ENCODE results near the gene SQSTM1. TPM values are rescaled to one million over a fixed set of nuclear protein-coding genes. Genes with fewer than 3 reads are reported as not detected.

Gene SQSTM1
- total and polyA plus RNA-seq, 11 donors: 177 to 747 (median 396) TPM

GRCh38 chr5:179818746-179819295 lies 1.9 kb upstream of the SQSTM1 start:
- peaks cover 24 to 61% (median 53%) of the 10 kb centered on the region in 12 donors for H3K4me1 ChIP-seq
- H3K9me3 ChIP-seq: no peaks in the 10 kb centered on the region
- TF ChIP-seq CTCF (IDR thresholded peaks at IDR 0.05) (no peak), POLR2A (IDR thresholded peaks at IDR 0.05) (peak in 1 of 2 donors; percentile 65)
- H3K27me3 ChIP-seq: no peaks in the 10 kb centered on the region
- peak overlapping the region; percentile 98 to 100 (median 99) for H3K27ac ChIP-seq
- H3K4me3 ChIP-seq: peak overlapping the region; percentile 1 to 100 (median 91)
- ATAC-seq (peak; percentile 71 to 86 (median 74)), DNase-seq (peak; percentile 96 to 97 (median 97))
- WGBS, 4 donors: 0 to 1% (median 1%) methylated on average over 10 to 35 of the region's 35 CpGs
- intact Hi-C loops (cut with DNase I): loop anchor here in 1 of 10 donors (2.0 kb wide), 1 partner anchor 40 kb away; the partner anchor contains the start of gene MRNIP
- peaks cover 0 to 28% (median 14%) of the 10 kb centered on the region in 9 donors for H3K36me3 ChIP-seq

DNA sequence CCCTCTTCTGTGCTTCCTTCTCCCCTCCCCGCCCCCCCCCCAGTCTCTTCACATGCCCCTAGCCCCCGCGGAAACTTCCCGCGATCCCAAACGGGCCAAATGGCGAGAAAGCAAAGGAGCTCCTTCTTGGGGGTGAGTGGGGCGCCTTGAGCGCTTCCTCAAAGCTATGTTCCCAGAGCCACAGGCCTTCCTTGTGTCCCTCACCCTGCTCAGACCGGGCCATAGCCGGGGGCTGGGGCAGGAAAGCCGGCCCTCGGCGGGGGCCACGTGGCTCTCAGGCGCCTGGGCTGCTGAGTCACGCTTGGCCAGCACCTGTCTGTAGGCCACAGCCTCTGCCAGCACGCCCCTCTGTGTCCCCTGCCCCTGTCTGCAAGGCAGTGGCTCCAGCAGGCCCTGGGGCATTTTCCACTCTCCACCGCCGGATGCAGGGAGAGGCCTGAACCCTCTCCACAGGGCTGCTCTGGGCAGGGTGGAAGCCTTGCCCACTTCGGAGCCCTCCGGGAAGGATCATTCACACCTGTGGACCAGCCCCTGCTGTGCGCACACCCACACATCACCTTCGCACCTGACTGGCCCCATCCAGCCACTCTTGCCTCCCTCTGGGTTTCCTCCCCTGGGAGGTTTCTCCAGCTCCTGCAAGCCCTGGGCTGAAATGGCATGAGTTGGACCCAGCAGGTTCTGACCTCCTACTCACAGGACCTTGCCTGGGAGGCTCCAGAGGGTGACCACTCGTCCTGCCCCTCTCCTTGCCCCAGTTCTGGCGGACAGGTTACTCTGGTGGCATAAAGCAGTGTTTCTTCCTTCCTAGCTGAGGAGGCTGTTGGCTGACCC lies 1.2 kb upstream of the SQSTM1 start:
- peak in 4 of 5 donors; percentile 74 to 82 (median 78) for DNase-seq
- intact Hi-C loops (cut with DNase I): loop anchor here in 5 of 10 donors (2.0 to 10.0 kb wide), 4 partner anchors 13 to 195 kb away; partner anchors contain the start of genes MRNIP (in 4 of the 5), MGAT4B (in 2 of the 5) and HNRNPH1 (in 1 of the 5)
- H3K27me3 ChIP-seq: no peaks in the 10 kb centered on the region
- no peak for TF ChIP-seq CTCF (IDR thresholded peaks at IDR 0.05)
- TF ChIP-seq POLR2A (IDR thresholded peaks at IDR 0.05): no peak
- peak overlapping the region; percentile 98 to 100 (median 99) for H3K27ac ChIP-seq
- WGBS, 4 donors: 13 to 24% (median 20%) methylated on average over 23 to 26 of the region's 26 CpGs
- H3K4me1 ChIP-seq: peaks cover 24 to 67% (median 60%) of the 10 kb centered on the region in 12 donors
- H3K36me3 ChIP-seq: peaks cover 0 to 29% (median 21%) of the 10 kb centered on the region in 9 donors
- no peaks in the 10 kb centered on the region for H3K9me3 ChIP-seq
- ATAC-seq: peak in 3 of 4 donors; percentile 10 to 52 (median 22)
- H3K4me3 ChIP-seq: peak overlapping the region; percentile 67 to 100 (median 99)

- no peak for ATAC-seq
- Histone ChIP-seq H3K4me1 (peaks cover 24 to 73% (median 66%) of the 10 kb centered on the region in 12 donors), H3K9me3 (no peaks in the 10 kb centered on the region), H3K36me3 (peaks cover 0 to 33% (median 27%) of the 10 kb centered on the region in 9 donors), H3K27me3 (no peaks in the 10 kb centered on the region), H3K27ac (peak overlapping the region; percentile 98 to 100 (median 99)), H3K4me3 (peak overlapping the region; percentile 67 to 100 (median 99))
- WGBS, 4 donors: 28 to 40% (median 32%) methylated on average over 12 of the region's 12 CpGs
- TF ChIP-seq CTCF (IDR thresholded peaks at IDR 0.05): no peak
- TF ChIP-seq POLR2A (IDR thresholded peaks at IDR 0.05): no peak
- intact Hi-C loops (cut with DNase I): loop anchor here in 4 of 10 donors (2.0 to 10.0 kb wide), 4 partner anchors 13 to 195 kb away; partner anchors contain the start of genes MRNIP (in 3 of the 4), MGAT4B (in 2 of the 4) and HNRNPH1 (in 1 of the 4)
- DNase-seq: no peak
These were observed 600 bp upstream of the SQSTM1 start for GRCh38 chr5:179820127-179820482.
